Lower leg skin (tissue), 3 donors: ENCODE results near the gene CAMKK1.

Experiments used
- POLR2A ChIP-seq, 2 donors: fragments of 450-650 bp; IDR thresholded peaks; one replicate each; pipeline ENCODE4 v1.6.1; 2016 to 2017; ENCODE audit warnings: antibody characterized with exemption in 2 of 2, mild to moderate bottlenecking in 1 of 2, moderate library complexity in 1 of 2
- TF ChIP-seq, protein P1 (sequence below), 3 donors: fragments of 450-650 bp; IDR thresholded peaks; one replicate each; pipeline ENCODE4 v1.5.1; 2016; ENCODE audit warnings: antibody characterized with exemption in 3 of 3, mild to moderate bottlenecking in 3 of 3, moderate library complexity in 2 of 3

DNA sequence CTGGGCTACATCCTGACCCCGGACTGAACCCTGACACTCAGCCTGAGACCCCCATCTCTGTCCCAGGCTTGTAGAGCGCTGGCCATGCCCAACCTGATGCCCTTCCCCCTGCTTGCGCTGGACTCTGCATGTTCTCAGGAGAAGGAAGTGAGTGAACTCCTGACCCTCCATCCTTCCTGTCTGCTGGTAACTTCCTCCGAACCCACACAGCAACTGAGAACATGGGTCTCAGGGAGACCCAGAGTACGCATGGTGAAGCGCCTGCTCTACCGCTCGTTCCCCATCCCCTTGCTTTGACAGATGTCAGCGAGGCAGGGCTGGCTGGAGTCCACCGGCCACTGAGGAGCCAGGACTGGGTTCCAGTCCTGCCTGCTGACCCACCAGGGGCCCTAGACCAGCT, 6.1 kb downstream of the CAMKK1 start:
- no peak for TF ChIP-seq POLR2A (IDR thresholded peaks at IDR 0.05)
- TF ChIP-seq, protein P1, sequence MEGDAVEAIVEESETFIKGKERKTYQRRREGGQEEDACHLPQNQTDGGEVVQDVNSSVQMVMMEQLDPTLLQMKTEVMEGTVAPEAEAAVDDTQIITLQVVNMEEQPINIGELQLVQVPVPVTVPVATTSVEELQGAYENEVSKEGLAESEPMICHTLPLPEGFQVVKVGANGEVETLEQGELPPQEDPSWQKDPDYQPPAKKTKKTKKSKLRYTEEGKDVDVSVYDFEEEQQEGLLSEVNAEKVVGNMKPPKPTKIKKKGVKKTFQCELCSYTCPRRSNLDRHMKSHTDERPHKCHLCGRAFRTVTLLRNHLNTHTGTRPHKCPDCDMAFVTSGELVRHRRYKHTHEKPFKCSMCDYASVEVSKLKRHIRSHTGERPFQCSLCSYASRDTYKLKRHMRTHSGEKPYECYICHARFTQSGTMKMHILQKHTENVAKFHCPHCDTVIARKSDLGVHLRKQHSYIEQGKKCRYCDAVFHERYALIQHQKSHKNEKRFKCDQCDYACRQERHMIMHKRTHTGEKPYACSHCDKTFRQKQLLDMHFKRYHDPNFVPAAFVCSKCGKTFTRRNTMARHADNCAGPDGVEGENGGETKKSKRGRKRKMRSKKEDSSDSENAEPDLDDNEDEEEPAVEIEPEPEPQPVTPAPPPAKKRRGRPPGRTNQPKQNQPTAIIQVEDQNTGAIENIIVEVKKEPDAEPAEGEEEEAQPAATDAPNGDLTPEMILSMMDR (IDR thresholded peaks at IDR 0.05): no peak
